Kidney epithelial cell (primary cell): ENCODE measurements around the gene MTSS2. TPM values are rescaled to one million over a fixed set of nuclear protein-coding genes. Genes with fewer than 3 reads are reported as not detected.

Experiments used
- DNase-seq: peaks from one replicate; pipeline ENCODE4 v3.0.0-alpha.2; 2010; ENCODE audit warnings: low read depth
- H3K27me3 ChIP-seq: 2 replicates; pipeline ENCODE4 v1.6.0; 2011; ENCODE audit warnings: low read length; ENCODE audit not compliant: control insufficient read depth, insufficient read depth
- H3K36me3 ChIP-seq: 2 replicates; pipeline ENCODE4 v1.5.1; 2011; ENCODE audit warnings: low read length; ENCODE audit not compliant: control insufficient read depth, insufficient read depth
- H3K4me3 ChIP-seq: 2 replicates; pipeline ENCODE4 v1.5.1; 2011; ENCODE audit warnings: low read depth, mild to moderate bottlenecking, control low read depth, low read length
- CTCF ChIP-seq: IDR thresholded peaks from 2 replicates; pipeline ENCODE4 v1.5.1; 2011; ENCODE audit warnings: mild to moderate bottlenecking, moderate library complexity, low read length, control low read depth, inconsistent platforms; ENCODE audit not compliant: insufficient read depth, poor library complexity, severe bottlenecking
- total RNA-seq: library from RNA; depleted of rRNA; stranded (reverse); fragments of >200 nt; gene quantifications from 2 replicates; pipeline ENCODE4 v1.2.3, GENCODE V29; 2015

Gene MTSS2
- total RNA-seq, 1 donor from 2014 or later: 19.8 TPM

GRCh38 chr16:70696952-70697593 lies 11.2 kb upstream of the MTSS2 start:
- TF ChIP-seq CTCF: no peak
- H3K27me3 ChIP-seq: no peaks in the 10 kb centered on the region
- no peak for DNase-seq
- H3K36me3 ChIP-seq: peaks cover 1% of the 10 kb centered on the region
- H3K4me3 ChIP-seq: no peak overlapping the region

GRCh38 chr16:70696355-70696754 lies 10.5 kb upstream of the MTSS2 start:
- Histone ChIP-seq H3K27me3 (no peaks in the 10 kb centered on the region), H3K4me3 (no peak overlapping the region), H3K36me3 (peaks cover 1% of the 10 kb centered on the region)
- no peak for DNase-seq
- TF ChIP-seq CTCF: no peak

GRCh38 chr16:70695331-70696070 lies 9.6 kb upstream of the MTSS2 start:
- Histone ChIP-seq H3K4me3 (no peak overlapping the region), H3K27me3 (no peaks in the 10 kb centered on the region)
- TF ChIP-seq CTCF: peak; percentile 4

GRCh38 chr16:70694868-70695218 lies 9.0 kb upstream of the MTSS2 start:
- peaks cover 1% of the 10 kb centered on the region for H3K36me3 ChIP-seq
- no peak for TF ChIP-seq CTCF
- no peak overlapping the region for H3K4me3 ChIP-seq
- DNase-seq: no peak
- no peaks in the 10 kb centered on the region for H3K27me3 ChIP-seq

More at GRCh38 chr16:70695331-70696070, 9.6 kb upstream of the MTSS2 start:
- no peak for DNase-seq
- peaks cover 1% of the 10 kb centered on the region for H3K36me3 ChIP-seq

GRCh38 chr16:70694088-70694867 lies 8.4 kb upstream of the MTSS2 start:
- no peaks in the 10 kb centered on the region for H3K27me3 ChIP-seq
- TF ChIP-seq CTCF: no peak
- H3K4me3 ChIP-seq: no peak overlapping the region
- peak; percentile 70 for DNase-seq
- H3K36me3 ChIP-seq: peaks cover 1% of the 10 kb centered on the region
